GM21723 (cell line): ENCODE results near the gene AGAP1.

Source experiments
- ATAC-seq: cut with Tn5 transposase; IDR thresholded peaks from one replicate; pipeline ENCODE4 v1.9.1; 2021; ENCODE audit warnings: mild to moderate bottlenecking, moderate library complexity; ENCODE audit not compliant: unreplicated experiment

AGAP1 gene

DNA sequence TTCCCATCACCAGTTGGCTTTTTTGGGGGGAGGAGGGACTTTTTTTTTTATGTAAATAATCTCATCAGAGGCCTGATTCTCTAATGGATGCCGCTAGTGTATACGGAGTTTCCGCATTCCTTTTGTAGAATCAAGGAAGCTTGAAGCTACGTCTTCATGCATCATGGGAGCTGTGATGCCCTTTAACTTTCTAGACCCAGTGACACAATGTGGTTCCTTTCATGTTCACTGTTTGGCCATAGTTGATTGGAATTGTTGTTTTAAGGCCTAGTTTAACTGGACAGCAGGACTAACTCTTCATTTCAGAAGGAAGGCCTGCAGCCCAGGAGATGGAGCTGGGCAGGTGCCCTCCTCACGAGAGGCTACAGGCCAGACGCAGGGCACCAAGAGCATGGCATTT is 287.9 kb downstream of the AGAP1 start:
- no peak for ATAC-seq

DNA sequence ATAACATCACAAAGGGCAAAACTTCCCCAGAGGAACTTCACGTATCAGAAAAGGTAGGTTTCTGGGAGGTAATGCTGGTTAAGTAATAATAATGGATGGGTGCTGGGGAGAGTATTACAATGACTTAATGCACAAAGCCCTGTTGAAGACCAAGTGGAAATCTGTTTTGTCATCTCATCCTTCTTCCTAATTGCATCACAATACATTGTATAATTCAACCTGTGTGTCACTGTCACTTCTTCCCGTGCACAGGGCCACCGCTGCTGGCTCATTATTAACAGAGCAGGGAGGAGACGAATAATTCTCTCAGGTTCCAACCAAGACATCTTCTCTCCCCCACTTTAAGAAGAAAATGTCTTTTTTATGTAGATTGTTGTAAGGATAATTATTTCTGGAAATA is 290.9 kb downstream of the AGAP1 start:
- ATAC-seq = no peak

DNA sequence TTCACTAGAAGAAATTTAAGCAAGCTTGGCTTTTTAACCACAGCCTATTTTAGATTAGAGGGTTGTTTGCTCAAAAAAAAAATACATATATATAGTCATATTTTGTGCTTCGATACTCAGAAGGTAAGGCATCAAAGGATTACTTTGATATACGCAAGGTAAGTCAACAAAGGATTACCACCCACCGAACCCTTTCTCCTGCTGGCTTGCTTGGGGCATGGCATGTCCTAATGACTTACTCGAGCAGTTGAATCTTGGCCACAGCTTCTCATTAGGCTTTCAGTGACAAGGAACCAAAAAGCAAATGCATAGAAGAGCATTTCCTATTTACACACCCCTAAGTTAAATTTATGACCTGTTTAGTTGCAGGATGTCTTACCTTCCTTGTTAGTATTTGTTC is 295.7 kb downstream of the AGAP1 start:
- no peak for ATAC-seq

DNA sequence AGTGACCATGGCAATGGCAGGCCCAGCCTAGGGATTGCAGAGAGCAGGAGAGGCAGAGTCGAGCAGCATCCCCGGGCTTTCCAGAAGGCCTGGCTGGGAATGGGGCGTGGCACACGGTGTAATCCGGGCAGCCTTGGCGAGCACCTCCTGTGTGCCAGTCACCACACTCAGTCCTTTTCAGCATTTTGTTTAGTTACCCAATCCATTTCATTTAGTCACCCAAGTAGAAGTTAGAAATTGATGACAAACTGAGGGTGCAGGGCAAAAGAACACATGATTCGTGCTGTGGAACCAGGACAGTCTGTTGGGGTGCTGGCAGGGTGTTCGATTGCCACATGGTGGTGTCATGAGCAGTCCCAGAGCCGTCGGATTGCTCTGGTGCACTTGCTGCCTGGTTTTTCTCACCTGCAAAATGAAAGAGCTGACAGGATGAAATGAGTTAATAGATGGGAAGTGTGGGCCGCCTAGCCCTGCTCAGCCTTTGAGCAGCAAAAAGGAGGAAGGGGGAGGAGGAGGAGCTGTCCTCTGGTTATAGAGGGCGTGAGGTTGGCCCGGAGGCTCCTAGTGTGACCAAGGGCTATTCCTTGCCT is 299.4 kb downstream of the AGAP1 start:
- ATAC-seq = no peak

DNA sequence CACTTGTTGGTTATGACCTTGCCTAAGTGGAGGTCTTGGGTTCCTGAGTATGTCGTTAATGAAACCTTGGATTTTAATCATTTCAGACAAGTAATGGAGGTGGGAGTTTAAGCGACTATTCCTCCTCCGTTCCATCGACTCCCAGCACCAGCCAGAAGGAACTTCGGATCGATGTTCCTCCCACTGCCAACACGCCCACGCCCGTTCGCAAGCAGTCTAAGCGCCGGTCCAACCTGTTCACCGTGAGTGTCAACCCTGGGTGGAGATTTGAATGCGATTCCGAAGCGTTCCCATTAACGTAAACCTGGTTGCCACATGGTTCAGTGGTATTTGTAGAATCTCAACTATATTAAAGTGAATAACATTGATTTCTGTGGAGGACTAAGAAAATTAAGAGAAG is 305.4 kb downstream of the AGAP1 start:
- no peak for ATAC-seq

DNA sequence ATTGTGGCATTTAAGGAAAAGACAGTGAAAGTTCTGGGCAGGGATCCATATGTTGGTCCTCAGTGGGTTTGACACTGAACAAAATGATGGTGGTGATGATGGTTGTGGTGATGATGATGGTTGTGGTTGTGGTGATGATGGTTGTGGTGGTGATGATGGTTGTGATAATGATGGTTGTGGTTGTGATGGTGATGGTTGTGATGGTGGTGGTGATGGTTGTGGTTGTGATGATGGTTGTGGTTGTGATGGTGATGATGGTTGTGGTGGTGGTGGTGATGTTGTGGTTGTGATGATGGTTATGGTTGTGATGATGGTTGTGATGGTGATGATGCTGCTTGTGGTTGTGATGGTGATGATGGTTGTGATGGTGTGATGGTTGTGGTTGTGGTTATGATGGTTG is 308.7 kb downstream of the AGAP1 start:
- ATAC-seq = no peak

DNA sequence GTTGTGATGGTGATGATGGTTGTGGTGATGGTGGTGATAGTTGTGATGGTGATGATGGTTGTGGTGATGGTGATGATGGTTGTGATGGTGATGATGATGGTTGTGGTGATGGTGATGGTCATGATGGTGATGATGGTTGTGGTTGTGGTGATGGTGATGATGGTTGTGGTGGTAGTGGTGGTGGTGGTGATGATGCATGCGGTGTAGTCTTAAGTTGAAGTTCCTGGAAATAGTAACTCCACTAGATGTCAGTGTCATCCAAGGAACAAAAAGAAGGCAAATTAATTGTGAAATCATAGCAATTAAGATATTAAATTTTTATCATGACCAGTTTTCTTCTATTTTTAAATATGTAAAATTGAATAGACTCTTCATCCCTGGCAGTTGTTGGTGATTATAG is 309.2 kb downstream of the AGAP1 start:
- no peak for ATAC-seq

DNA sequence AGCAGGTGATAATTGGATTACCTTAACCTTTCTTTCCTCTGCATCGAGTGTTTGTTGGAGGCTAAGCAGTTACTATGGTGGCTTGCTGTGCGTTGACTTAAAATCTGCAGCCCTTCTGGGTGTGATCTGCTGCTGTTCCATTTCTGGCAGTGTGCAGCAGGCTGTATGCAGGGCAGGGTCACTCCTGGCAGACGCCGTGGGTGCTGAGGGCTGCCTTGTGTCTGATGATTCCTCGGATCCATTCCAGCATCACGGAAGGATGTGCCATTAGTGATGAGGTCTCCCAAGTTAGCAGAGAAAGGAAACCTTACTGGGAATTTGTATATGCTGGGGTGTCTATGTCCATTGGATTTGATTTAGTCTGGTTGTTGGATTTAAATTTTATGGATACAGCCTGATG is 310.8 kb downstream of the AGAP1 start:
- ATAC-seq = no peak

DNA sequence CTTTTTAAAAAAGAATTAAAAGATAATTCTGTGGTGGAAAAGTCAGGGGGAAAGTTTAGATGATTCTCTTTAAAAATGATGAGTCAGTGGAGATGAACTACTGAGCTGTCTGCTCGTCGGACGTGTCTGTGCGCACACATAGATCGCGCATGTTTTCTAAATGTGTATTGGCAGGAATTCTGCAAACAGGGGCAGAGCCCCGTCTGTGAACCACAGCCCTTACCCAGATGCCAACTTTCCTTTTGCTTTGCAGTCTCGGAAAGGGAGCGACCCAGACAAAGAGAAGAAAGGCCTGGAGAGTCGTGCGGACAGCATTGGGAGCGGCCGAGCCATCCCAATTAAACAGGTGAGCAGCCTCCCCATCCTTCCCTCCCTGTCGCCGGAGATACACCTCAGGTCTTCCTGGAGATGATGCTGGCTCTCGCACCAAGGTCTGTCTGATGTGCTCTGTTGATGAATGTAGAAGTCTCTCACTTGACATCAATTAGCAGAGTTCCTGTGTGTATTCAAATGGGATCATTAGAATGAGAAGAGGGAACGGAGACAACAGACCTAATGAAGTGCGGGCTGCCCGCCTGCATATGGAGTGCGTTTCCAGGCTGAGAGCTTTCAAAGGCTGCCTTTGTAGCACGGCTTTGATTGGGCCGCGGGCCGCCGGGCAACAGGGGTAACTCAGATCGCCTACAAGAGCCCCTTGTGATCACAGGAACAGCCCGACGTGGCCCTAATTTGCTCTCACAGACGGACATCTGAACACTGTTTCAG is 313.3 kb downstream of the AGAP1 start:
- ATAC-seq = no peak

DNA sequence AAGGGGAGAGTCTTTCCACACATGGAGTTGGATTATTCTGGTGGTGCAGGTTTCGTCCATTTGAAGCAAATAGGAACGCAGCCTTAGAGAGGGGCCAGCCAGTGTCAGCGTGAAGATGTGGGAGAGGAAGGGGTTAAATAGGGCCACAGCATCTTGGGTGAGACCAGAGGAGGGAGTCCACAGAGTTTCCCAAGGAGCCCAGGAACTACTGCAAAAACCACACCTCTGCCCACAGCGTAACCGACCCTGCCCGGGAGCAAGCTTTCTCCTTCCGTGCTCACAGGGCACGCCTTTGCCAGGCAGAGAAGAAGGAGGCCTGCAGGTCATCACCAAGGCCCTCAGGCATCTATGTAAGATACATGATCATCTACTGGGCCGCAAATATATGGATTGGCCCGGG is 314.5 kb downstream of the AGAP1 start:
- ATAC-seq = no peak

DNA sequence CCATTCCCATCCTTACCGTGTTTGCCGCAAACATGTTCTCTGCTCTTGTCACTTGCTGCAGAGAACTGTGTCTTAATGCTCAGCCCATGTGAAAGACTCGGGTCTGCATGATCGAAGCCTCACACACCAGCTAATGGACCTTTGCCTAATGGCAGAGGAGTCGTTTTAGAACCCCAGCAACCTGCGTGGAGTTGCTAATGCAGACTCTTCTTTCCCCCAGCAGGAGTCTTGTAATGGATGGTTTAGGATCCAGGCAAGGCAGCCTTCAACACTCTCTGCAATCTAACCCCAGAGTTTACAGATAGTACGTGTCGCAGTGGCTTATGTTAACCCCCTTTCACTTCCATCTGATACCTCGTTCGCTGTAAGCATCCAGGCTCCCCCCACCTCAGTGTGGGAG is 316.4 kb downstream of the AGAP1 start:
- ATAC-seq = no peak

DNA sequence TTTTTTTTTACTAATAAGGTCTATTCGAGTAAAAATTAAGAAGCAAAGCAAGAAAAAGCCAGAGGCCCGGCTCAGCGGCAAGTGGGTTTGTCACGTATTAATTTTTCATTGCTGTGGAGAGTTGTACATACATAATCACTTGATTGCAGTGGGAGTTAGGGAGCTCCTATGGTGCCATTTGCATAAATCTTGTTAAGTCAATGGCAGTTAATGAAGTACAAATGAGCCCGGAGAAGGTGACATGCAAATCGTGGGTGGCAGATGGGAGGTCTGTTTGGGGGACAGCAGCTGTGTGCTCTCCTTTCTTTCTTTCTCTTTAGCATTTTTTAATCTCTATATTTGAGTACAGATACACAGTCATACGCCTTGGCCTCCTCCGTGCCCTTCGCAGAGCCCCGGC is 317.0 kb downstream of the AGAP1 start:
- ATAC-seq = no peak

DNA sequence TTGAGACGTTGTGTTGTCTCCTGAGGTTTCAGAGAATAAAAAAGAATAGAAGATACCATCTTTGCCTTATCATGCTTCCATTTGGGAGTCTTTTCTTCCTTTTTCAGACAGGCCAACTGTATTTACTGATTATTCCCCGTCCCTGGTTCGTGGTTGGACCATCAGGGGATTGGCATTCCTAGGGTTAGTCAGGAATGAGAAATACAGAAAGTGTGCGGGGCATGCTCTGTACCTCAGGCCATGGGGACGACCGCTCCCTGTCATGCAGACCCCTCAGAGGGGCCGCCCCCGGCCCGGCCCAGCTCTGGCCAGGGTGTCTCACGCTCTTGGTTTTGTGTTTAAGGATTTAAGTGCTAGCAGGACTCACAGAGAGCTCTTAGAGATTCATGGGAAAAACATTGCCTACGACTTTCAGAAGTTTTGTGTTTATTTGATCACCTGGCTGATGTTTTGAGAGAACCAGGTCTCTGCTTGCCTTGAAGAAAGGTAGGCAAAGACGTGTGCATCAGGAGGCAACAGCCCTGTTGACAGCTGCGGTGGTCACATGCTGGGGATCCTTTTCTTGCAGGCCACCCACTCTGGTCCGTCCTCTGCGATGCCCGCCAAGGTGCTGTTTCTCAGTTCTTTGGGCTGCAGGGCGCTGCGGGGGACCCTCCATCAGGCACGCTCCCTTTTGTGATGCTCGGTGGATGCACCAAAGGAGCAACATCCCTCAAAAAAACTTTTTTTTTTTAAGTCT is 317.8 kb downstream of the AGAP1 start:
- ATAC-seq = no peak

DNA sequence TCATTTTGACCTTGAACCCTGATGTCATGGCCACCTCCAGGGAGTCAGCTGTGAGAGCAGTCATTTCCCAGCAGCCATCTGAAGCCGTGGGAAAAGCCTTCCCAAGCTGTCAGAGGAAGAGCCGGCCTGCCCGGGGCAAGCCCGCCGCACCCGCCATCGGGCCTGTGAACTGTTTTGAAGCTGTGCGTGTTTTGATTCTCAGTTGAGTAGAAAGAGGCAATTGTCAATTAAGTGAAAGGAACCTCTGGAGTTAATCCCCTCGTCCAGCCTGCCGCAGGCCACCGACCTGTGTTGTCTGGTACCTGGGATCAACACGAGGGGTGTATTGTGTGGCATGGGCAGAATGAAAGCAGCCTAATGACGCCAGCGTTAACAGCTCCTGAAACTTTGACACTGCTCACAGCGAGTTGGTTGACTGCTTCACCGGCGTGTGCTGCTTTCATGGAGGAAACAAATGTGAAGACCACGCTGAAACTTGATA is 318.4 kb downstream of the AGAP1 start:
- ATAC-seq = no peak

DNA sequence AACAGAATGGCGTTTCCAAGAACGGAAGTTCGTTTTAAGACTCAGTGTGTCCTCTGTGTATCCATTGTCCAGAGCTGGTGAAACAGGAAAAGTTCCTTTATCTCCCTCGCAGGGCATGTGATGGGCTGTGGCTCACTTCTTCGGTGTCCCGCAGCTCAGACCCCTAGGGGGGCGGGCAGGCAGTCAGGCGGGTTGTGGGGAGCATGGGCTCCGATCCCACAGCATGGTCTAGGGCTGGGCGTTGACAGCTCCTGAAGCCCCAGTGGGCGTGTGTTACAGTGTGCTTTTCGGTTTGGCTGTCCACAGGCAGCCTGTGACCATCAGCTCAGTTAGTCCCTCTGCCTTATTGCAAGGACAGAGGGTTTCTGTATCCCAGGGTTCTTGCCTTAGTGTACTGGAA is 319.6 kb downstream of the AGAP1 start:
- no peak for ATAC-seq

DNA sequence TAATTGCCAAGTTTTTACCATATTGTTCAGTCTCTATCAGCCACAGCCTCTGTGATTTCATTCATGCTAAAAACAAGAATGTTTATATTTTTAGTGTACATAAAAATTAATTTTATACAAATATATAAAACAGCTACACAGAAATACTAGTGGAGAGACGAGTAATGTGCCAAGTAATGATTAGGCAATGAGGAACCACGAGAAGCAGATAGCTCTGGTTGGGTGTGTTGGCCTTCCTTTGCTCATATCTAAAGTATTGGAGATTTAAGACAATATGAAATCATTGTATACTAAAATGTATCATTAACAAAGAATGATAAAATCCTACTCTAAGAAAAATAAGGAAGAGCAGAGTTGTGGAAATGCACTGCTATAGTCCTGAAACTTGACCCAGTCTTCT is 326.7 kb downstream of the AGAP1 start:
- ATAC-seq = no peak

DNA sequence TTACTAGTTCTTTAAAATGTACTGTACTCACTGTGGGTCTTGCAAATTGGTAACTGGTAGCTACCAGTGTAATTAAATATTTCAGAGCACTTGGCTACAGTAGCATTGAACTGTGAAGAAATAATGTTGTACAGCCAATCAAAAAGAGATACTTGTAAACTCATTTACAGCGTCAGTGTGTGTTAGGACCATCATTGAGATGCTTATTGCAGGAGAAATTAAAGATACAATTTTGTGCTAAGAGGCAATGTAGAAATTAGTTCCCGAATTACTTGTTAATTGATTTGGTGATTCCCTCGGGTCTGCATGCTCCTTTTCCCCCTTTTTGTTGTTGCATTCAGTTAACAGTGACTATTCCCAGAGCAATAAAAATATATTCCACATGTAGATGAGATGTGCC is 330.5 kb downstream of the AGAP1 start:
- no peak for ATAC-seq

DNA sequence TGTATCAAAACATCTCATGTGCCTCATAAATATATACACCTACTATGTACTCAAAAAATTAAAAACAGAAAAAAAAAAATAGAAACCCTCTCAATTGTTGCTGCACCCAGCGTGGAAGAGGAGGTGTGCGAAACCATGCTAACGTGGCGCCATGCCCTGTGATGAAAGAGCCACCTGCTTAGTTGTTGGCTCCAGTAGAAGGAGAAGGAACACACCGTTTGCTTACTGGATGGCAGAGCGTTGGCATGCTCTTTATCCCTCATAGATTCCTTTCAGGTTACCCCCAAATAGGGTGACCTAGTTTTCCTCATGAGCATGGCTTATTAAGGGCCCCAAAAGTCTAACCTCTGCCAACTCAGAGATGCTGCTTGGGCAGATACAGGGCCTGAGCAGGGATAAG is 332.1 kb downstream of the AGAP1 start:
- no peak for ATAC-seq

DNA sequence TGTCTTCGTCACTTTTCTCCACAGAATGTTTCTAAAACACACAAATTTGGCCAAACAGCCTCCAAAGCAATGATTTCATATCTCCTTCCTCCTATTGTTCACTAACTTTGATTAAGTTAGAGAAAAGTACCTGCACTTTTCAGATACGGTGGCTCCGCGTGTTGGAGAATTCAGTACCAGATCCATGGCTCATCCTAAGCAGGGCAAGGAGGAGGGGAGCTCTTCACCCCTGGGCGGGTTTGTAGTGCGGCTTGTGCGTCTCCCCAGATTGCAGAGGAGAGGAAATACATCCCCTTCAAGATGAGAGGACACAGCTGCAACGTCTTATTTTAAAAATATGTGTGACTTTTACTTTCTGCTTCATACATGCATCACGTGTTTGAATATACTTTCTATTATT is 333.0 kb downstream of the AGAP1 start:
- no peak for ATAC-seq

DNA sequence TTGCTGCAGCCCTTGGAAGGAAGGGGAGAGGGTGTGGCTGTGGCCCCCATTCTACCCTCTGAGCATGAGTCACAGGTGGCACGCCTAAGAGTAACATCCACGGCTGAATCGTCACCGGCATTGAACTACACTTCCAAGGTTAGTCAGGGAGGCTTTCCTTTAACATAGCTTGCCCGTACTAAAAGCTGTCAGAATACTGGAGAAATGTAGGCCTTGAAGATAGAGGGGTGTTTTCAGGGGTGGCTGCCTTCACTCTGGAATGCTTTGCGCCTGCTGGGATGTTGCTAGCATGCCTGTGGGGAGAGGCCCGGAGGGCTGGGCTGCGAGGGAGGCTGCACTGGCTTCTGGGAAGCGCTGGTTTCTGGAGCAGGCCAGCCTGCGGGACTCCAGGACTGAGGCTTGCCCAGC is 333.7 kb downstream of the AGAP1 start:
- ATAC-seq = no peak

DNA sequence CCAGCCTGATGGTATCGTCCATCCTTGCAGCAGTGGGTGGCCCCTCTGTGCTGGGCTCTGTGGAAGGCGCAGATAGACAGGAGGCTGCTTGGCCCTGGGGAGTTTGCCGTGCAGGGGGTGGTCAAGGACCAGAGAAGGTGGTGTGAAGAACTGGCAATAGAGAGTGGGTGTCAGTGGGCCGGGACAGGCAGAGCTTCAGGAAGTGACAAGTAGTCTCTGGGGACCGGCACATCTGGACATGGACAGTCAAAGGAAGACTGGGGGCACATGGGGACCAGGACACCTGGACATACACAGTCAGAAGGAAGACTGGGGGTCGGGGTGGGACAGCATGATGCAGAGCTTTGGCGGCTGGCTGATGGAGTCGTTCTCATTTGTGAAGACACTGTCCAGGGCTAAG is 335.9 kb downstream of the AGAP1 start:
- no peak for ATAC-seq

DNA sequence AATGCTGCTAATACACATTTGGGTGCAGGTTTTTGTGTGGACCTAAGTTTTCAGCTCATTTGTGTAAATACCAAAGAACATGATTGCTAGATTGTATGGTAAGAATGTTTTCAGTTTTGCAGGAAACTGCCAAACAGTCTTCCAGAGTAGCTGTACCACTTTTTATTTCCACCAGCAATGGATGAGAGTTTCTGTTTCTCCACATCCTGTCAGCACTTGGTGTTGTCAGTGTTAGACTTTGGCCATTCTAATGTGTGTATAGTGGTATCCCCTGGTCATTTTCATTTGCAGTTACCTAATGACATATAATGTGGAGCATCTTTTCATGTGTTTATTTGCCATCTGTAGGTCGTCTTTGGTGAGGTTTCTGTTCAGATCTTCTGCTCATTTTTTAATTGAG is 337.9 kb downstream of the AGAP1 start:
- no peak for ATAC-seq
